DOHH2 (cell line): ENCODE results near the gene TMEM184A.

Source experiments
- H3F3A ChIP-seq: fragments of 200-600 bp; sonication (generic), shearing (Covaris generic); 2 replicates; pipeline ENCODE4 v1.6.0; 2016; ENCODE audit warnings: antibody characterized with exemption, mild to moderate bottlenecking; ENCODE audit not compliant: control insufficient read depth, insufficient read depth
- H3K27ac ChIP-seq: fragments of 200-600 bp; sonication (generic); 2 replicates; pipeline ENCODE4 v1.5.1; 2014; ENCODE audit warnings: low read depth, mild to moderate bottlenecking, low read length, moderate library complexity
- H3K27me3 ChIP-seq: fragments of 200-600 bp; sonication (generic); 2 replicates; pipeline ENCODE4 v1.6.1; 2014; ENCODE audit warnings: mild to moderate bottlenecking, low read length, mixed read lengths; ENCODE audit not compliant: control insufficient read depth
- H3K36me3 ChIP-seq: fragments of 200-600 bp; sonication (generic); 2 replicates; pipeline ENCODE4 v1.6.1; 2014; ENCODE audit warnings: mild to moderate bottlenecking, low read length, moderate library complexity, mixed read lengths; ENCODE audit not compliant: control insufficient read depth
- H3K4me1 ChIP-seq: fragments of 200-600 bp; sonication (generic); 2 replicates; pipeline ENCODE4 v1.6.1; 2014; ENCODE audit warnings: mild to moderate bottlenecking, low read length, mixed read lengths; ENCODE audit not compliant: control insufficient read depth
- H3K4me2 ChIP-seq: fragments of 200-600 bp; sonication (generic); 2 replicates; pipeline ENCODE4 v1.6.0; 2014; ENCODE audit warnings: mild to moderate bottlenecking, low read length, moderate library complexity
- H3K4me3 ChIP-seq: fragments of 200-600 bp; sonication (generic); 2 replicates; pipeline ENCODE4 v1.5.1; 2014; ENCODE audit warnings: mild to moderate bottlenecking, low read length, mixed read lengths
- H3K79me2 ChIP-seq: fragments of 200-600 bp; sonication (generic); 2 replicates; pipeline ENCODE4 v1.6.1; 2014; ENCODE audit warnings: mild to moderate bottlenecking, low read length, mixed read lengths; ENCODE audit not compliant: control insufficient read depth
- H3K9me2 ChIP-seq: fragments of 200-600 bp; sonication (generic); replicated peaks from 2 replicates; pipeline ENCODE4 v1.6.1; 2014; ENCODE audit warnings: mild to moderate bottlenecking, low read length, mixed read lengths; ENCODE audit not compliant: control insufficient read depth
- H3K9me3 ChIP-seq: fragments of 200-600 bp; sonication (generic); 2 replicates; pipeline ENCODE4 v1.6.1; 2014; ENCODE audit warnings: antibody characterized with exemption, low read length, mixed read lengths; ENCODE audit not compliant: control insufficient read depth, insufficient read depth
- H4K20me1 ChIP-seq: fragments of 200-600 bp; sonication (generic); 2 replicates; pipeline ENCODE4 v1.6.0; 2014; ENCODE audit warnings: low read depth, mild to moderate bottlenecking, antibody characterized with exemption, low read length, moderate library complexity; ENCODE audit not compliant: control insufficient read depth, insufficient read depth
- EZH2phosphoT487 ChIP-seq: fragments of 200-600 bp; sonication (generic); IDR thresholded peaks from 2 replicates; pipeline ENCODE4 v1.6.1; 2017; ENCODE audit warnings: borderline replicate concordance, mild to moderate bottlenecking, antibody characterized with exemption, low read length, moderate library complexity, mixed read lengths
- TF ChIP-seq, protein P1 (sequence below): fragments of 200-600 bp; sonication (generic); IDR thresholded peaks from one replicate; pipeline ENCODE4 v1.5.1; 2014; ENCODE audit warnings: antibody characterized with exemption, mild to moderate bottlenecking, low read depth, low read length; ENCODE audit not compliant: poor library complexity, severe bottlenecking

Gene TMEM184A

DNA sequence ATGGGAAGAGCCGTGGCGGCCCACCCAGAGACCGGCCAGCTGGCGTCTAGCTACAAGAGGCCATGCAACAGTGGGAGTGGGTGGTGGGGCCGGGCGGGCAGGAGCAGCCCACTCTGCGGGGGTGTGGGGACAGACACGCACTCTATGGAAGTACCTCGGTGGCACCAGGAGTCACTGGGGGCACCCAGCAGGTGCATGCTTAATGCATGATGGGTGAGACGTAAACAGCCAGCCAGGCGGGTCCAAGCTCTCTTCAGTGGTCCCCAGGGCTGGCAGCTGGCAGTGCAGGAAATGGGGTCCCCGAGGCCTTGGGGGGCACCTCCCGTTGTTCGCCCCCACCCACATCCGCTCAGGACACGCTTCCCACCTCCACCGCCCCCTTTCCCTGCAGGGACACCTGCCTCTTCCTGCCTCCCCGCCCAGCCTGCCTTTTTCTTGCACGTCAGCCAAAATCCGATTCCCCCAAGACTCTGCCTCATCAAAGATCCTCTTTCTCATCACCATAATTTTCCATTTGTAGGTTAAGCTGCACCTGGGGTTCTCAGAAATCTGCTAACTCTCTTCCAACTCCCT, 36.4 kb upstream of the TMEM184A start:
- H3K36me3 ChIP-seq = no peaks in the 10 kb centered on the region
- no peak overlapping the region for H3K27ac ChIP-seq
- TF ChIP-seq EZH2phosphoT487 = no peak
- TF ChIP-seq, protein P1, sequence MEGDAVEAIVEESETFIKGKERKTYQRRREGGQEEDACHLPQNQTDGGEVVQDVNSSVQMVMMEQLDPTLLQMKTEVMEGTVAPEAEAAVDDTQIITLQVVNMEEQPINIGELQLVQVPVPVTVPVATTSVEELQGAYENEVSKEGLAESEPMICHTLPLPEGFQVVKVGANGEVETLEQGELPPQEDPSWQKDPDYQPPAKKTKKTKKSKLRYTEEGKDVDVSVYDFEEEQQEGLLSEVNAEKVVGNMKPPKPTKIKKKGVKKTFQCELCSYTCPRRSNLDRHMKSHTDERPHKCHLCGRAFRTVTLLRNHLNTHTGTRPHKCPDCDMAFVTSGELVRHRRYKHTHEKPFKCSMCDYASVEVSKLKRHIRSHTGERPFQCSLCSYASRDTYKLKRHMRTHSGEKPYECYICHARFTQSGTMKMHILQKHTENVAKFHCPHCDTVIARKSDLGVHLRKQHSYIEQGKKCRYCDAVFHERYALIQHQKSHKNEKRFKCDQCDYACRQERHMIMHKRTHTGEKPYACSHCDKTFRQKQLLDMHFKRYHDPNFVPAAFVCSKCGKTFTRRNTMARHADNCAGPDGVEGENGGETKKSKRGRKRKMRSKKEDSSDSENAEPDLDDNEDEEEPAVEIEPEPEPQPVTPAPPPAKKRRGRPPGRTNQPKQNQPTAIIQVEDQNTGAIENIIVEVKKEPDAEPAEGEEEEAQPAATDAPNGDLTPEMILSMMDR = no peak
- no peaks in the 10 kb centered on the region for H3K9me3 ChIP-seq
- H4K20me1 ChIP-seq = 0 out of 2 replicates have a peak, but pooled peaks cover 2% of the 10 kb centered on the region
- H3F3A ChIP-seq = no peaks in the 10 kb centered on the region
- no peaks in the 10 kb centered on the region for H3K79me2 ChIP-seq
- H3K27me3 ChIP-seq = peaks cover 40% of the 10 kb centered on the region
- peaks cover 23% of the 10 kb centered on the region for H3K4me1 ChIP-seq
- peak overlapping the region; percentile 56 for H3K4me2 ChIP-seq
- H3K9me2 ChIP-seq = no peaks in the 10 kb centered on the region
- peak overlapping the region; percentile 40 for H3K4me3 ChIP-seq

DNA sequence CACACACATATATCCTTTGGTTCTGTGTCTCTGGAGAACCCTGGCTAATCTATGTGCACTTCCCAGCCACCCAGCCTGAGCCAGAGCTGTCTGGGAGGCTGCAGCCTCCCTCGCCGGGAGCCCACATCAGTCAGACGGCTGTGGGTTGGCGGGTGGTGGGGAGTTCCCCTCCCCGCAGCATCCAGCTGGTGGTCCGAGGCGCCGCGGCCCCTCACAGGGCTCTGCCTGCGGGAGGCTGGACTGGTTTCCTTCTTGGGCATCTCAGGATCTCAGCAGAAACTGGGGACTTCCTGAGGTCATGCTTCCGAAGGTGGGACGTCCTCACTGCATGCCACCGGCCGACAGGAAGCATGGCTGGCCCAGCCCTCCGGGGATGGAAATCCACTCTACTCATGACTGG, 35.9 kb upstream of the TMEM184A start:
- H3K79me2 ChIP-seq = no peaks in the 10 kb centered on the region
- peak overlapping the region; percentile 56 for H3K4me2 ChIP-seq
- H3K9me3 ChIP-seq = no peaks in the 10 kb centered on the region
- peaks cover 40% of the 10 kb centered on the region for H3K27me3 ChIP-seq
- 0 out of 2 replicates have a peak, but pooled peaks cover 2% of the 10 kb centered on the region for H4K20me1 ChIP-seq
- H3K9me2 ChIP-seq = no peaks in the 10 kb centered on the region
- H3K4me1 ChIP-seq = peaks cover 23% of the 10 kb centered on the region
- TF ChIP-seq EZH2phosphoT487 = 0 out of 2 replicates have a peak, but pooled peaks have one; percentile 55
- TF ChIP-seq, protein P1 = no peak
- H3K4me3 ChIP-seq = peak overlapping the region; percentile 40
- no peaks in the 10 kb centered on the region for H3K36me3 ChIP-seq
- H3K27ac ChIP-seq = no peak overlapping the region
- H3F3A ChIP-seq = no peaks in the 10 kb centered on the region

DNA sequence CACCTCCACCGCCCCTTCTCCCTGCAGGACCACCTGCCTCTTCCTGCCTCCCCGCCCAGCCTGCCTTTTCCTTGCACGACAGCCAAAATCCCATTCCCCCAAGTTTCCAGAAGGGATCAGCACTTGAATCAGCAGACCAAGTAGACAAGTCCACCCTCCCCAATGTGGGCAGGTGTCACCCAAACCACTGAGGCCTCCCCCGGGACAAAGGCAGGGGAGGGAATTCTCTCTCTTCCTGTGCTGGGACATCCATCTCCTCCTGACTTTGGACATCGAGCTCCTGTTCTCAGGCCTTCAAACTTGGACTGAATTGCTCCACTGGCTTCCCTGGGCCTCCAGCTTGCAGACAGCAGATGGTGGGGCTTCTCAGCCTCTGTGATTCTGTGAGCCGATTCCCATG, 35.4 kb upstream of the TMEM184A start:
- Histone ChIP-seq H3K36me3 (no peaks in the 10 kb centered on the region), H3F3A (no peaks in the 10 kb centered on the region), H3K27me3 (peaks cover 40% of the 10 kb centered on the region), H3K9me3 (no peaks in the 10 kb centered on the region), H3K79me2 (no peaks in the 10 kb centered on the region), H3K4me1 (peaks cover 23% of the 10 kb centered on the region), H3K27ac (no peak overlapping the region), H4K20me1 (0 out of 2 replicates have a peak, but pooled peaks cover 2% of the 10 kb centered on the region), H3K4me2 (peak overlapping the region; percentile 56), H3K4me3 (peak overlapping the region; percentile 40), H3K9me2 (no peaks in the 10 kb centered on the region)
- no peak for TF ChIP-seq EZH2phosphoT487
- TF ChIP-seq, protein P1 = no peak
